Subcutaneous adipose tissue (tissue), 4 donors: ENCODE data around the gene MGAT5. TPM values are rescaled to one million over a fixed set of nuclear protein-coding genes. Genes with fewer than 3 reads are reported as not detected.

Source experiments
- CTCF ChIP-seq: fragments of 450-650 bp; IDR thresholded peaks from one replicate; pipeline ENCODE4 v1.5.1; 2016; ENCODE audit warnings: low read depth, mild to moderate bottlenecking, control low read depth, antibody characterized with exemption, moderate library complexity
- total RNA-seq, 4 donors: library from RNA; depleted of rRNA; stranded (reverse); fragments of >200 nt; gene quantifications; one replicate each; pipeline ENCODE4 v1.1.0, GENCODE V29; 2016

MGAT5 gene
- total RNA-seq, 4 donors from 2014 or later, result 22.0 to 42.8 (median 32.2) TPM

GRCh38 chr2:134389381-134389780 is 135.5 kb downstream of the MGAT5 start:
- TF ChIP-seq CTCF, result no peak

DNA sequence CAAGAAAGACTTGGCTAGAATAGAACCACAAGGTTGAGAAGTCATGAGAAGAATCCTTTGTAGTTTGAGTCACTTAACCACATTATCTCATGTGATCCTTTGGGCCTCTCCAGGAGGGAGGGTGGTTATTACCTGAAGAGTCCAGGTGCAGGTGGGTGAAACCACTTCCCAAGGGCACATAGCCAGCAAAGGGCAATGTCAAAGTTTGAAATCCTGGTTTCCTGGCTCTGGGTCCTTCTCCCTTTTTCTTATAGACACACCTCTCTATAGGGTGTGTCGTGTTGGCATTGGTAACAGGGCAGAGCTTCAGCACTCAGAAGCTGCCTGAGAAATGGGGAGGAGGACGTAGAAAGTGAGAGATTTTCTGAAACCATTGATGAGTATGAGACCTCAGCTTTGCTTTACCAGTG is 137.9 kb downstream of the MGAT5 start:
- TF ChIP-seq CTCF, result no peak

DNA sequence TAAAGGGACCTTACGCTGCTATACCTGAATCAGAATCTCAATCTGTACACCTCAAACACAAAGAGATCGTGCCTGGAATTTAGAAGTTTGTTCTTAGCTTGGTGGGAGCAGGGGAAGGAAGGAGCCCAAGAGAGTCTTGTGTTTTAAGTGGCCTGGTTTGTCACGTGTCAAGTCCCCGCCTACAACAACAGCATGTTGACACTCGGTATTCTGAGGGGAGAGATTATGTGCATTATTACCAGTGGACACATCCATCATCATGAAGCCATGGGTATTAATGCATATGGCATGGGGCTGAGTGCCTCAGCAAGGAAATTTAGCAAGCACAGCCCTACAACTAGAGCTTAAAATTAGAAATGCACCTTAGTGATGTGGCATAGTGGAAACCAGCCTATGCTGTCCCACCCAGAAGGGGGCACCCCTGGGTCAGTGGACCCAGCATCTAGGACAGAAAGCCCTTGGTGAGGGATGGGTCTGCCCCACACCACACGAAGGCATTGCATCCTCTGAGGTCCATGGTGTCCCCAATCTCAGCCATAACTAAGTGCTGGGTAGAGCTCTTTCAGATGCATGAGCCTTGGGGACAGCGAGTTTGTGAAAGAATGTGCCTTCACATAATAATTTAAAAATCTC is 138.7 kb downstream of the MGAT5 start:
- TF ChIP-seq CTCF, result no peak

DNA sequence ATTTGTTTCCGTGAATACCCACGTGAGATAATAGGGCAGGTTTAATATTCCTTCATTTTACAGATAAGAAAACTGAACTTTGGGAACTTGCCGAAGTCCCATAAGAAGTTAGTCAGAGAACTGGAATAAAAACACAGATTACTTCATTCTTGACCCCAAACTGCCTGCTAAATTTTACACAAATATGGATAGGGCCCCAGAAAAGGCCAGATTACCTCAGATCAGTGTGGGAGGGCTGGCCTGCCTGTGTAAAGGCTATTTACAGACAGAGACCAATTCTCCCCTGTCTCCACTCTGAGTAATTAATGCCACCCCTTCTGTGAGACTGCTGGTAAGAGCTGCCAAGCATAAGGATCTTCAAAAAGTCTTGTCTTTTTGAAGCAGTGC is 139.2 kb downstream of the MGAT5 start:
- TF ChIP-seq CTCF, result no peak

DNA sequence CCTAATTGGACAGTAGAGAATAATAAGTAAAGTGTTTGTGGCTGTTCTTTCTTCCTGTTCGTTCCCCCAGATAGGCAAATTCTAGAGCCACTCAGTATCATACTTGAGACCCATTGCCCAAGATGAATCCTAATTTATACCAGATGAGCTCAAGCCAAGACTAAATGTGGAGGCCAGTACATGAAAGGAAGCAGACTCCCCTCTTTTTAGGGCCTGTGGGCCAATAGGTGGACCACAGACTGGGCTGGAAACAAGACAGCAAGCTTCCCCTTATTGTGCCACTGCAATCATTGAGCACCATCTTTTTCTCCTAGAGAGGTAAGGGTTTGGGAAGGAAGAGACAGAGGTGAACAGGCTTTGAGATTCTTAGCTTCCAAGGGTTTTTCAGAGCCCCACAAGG is 141.9 kb downstream of the MGAT5 start:
- TF ChIP-seq CTCF, result no peak

DNA sequence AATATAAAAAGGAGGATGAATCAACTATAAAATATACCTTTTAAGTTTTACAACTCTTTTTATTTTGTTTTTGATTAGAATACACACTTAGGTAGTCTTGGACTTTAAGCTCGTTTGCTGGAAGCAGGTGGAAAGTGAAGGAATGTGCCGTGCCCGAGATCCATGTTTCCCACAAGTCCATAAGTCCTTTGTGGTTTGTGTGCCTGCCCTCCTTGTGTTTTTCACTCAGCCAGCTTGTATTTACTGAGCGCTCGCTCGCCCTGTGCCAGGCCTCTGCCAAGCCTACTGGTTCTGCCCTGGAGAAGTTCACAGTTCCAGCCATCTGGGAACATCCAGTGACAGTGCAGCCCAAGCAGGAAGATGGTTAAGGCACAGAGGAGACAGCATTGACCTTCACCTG is 142.6 kb downstream of the MGAT5 start:
- no peak for TF ChIP-seq CTCF

GRCh38 chr2:134397146-134397896 is 143.4 kb downstream of the MGAT5 start:
- TF ChIP-seq CTCF, result no peak
